ENCODE data around the gene PTGES2.
A peak's percentile ranks its signal among the peaks of the same experiment; 100 is the strongest.

Gene PTGES2

DNA sequence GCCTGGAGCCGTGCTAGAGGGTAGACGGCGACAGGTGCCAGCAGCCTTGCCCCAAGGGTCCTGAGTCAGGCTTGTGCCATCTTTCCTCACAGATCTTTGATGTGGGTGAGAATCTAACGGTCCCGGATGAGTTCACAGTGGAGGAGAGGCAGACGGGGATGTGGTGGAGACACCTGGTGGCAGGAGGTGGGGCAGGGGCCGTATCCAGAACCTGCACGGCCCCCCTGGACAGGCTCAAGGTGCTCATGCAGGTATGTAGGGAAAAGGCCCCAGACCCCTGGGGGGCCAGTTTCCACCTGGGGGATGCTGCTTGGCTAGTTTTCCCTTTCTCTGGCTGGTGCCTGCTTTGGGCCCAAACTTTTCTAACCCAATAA is 24.0 kb downstream of the PTGES2 start:
- TF ChIP-seq, protein P1, sequence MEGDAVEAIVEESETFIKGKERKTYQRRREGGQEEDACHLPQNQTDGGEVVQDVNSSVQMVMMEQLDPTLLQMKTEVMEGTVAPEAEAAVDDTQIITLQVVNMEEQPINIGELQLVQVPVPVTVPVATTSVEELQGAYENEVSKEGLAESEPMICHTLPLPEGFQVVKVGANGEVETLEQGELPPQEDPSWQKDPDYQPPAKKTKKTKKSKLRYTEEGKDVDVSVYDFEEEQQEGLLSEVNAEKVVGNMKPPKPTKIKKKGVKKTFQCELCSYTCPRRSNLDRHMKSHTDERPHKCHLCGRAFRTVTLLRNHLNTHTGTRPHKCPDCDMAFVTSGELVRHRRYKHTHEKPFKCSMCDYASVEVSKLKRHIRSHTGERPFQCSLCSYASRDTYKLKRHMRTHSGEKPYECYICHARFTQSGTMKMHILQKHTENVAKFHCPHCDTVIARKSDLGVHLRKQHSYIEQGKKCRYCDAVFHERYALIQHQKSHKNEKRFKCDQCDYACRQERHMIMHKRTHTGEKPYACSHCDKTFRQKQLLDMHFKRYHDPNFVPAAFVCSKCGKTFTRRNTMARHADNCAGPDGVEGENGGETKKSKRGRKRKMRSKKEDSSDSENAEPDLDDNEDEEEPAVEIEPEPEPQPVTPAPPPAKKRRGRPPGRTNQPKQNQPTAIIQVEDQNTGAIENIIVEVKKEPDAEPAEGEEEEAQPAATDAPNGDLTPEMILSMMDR (IDR thresholded peaks at IDR 0.05), result peak; percentile 23
- Mint-ChIP-seq H3K27ac (peak overlapping the region; percentile 82), H3K27me3 (ENCODE audit: low read depth, poor library complexity) (no peaks in the 10 kb centered on the region), H3K9me3 (no peaks in the 10 kb centered on the region), H3K4me1 (peaks cover 68% of the 10 kb centered on the region), H3K4me3 (no peak overlapping the region), H3K36me3 (ENCODE audit: low read depth) (peaks cover 16% of the 10 kb centered on the region)
- no peak for DNase-seq

DNA sequence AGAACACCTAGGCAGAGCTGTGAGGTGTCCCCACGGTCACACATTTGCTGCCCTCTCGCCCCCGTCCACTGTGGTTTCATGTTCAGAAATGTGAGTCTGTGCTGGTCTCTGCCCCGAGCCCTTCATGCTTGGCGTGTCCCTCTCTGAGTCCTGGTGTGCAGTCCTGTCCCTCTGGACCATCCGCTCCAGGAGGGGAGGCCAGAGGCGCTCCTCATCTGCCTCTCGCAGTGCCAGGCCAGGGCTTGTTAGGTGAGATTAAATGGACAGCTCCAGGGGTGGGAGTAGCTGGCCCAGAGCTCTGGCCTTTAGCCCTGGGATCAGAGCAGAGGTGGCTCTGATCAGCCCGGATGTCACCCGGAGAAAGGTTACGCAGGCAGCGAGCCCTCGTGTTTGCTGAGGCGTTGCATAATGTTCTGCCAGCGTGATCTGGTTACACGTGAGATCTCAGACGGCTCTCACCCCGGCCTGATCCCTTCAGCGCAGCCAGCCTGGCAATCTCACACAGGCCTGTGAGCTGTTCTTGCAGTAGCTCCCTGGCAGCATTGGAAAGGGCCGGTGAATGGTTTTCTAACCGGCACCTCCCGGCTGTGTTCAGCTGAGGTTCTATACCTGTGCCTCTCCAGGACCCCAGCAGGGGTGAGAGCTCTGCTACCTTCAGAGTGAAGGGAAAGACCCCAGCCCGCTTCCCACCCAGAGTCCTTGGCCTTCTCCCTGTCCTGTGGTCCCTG is 24.5 kb downstream of the PTGES2 start:
- TF ChIP-seq, protein P1 (IDR thresholded peaks at IDR 0.05), result no peak
- H3K9me3 Mint-ChIP-seq, result no peaks in the 10 kb centered on the region
- peak overlapping the region; percentile 42 for H3K4me3 Mint-ChIP-seq
- DNase-seq, result peak; percentile 58
- H3K36me3 Mint-ChIP-seq (ENCODE audit: low read depth), result peaks cover 15% of the 10 kb centered on the region
- no peaks in the 10 kb centered on the region for H3K27me3 Mint-ChIP-seq (ENCODE audit: low read depth, poor library complexity)
- peaks cover 69% of the 10 kb centered on the region for H3K4me1 Mint-ChIP-seq
- peak overlapping the region; percentile 82 for H3K27ac Mint-ChIP-seq

DNA sequence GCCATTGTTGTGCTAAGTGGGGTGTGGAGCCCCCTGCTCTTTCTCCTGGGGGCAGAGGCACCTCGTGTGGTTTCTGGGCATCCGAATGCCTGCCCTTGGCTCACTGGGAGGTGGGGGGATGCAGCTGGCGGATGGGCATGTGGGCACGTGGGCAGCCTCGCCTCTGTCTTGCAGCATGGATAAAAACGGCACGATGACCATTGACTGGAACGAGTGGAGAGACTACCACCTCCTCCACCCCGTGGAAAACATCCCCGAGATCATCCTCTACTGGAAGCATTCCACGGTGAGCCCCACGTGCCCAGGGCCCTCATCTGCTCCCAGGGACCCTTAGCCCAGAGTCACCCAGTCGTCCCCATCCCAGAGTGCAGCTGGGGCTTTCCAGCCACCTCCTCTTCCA is 25.3 kb downstream of the PTGES2 start:
- TF ChIP-seq, protein P1 (IDR thresholded peaks at IDR 0.05), result no peak
- peak overlapping the region; percentile 82 for H3K27ac Mint-ChIP-seq

DNA sequence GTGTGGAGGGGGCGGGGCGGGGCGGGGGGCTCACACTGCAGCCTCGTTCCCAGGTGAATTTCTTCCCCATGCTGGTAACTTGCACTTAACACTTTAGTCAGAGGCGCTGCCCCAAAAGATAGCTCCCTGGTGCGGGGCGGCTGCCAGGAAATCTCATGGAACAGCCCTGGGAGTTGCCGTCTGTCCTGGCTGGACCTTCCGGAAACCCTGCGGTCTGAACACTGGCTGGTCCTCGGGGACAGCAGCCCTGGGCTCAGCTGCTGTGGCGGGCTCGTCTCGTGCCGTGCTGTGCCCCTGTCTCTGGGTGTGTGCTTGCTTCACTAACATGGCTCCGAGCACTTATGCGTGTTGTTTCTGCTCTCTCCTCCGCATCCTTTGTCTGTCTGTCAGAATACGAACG is 25.8 kb downstream of the PTGES2 start:
- Mint-ChIP-seq H3K27ac (peak overlapping the region; percentile 80), H3K36me3 (ENCODE audit: low read depth) (peaks cover 10% of the 10 kb centered on the region), H3K9me3 (no peaks in the 10 kb centered on the region), H3K4me1 (peaks cover 78% of the 10 kb centered on the region), H3K27me3 (ENCODE audit: low read depth, poor library complexity) (no peaks in the 10 kb centered on the region), H3K4me3 (peak overlapping the region; percentile 49)
- DNase-seq, result no peak
- TF ChIP-seq, protein P1 (IDR thresholded peaks at IDR 0.05), result no peak

More for the DNA sequence above, 25.3 kb downstream of the PTGES2 start:
- H3K4me3 Mint-ChIP-seq, result peak overlapping the region; percentile 49
- peaks cover 72% of the 10 kb centered on the region for H3K4me1 Mint-ChIP-seq
- H3K27me3 Mint-ChIP-seq (ENCODE audit: low read depth, poor library complexity), result no peaks in the 10 kb centered on the region
- no peaks in the 10 kb centered on the region for H3K9me3 Mint-ChIP-seq
- DNase-seq, result no peak
- H3K36me3 Mint-ChIP-seq (ENCODE audit: low read depth), result peaks cover 10% of the 10 kb centered on the region

DNA sequence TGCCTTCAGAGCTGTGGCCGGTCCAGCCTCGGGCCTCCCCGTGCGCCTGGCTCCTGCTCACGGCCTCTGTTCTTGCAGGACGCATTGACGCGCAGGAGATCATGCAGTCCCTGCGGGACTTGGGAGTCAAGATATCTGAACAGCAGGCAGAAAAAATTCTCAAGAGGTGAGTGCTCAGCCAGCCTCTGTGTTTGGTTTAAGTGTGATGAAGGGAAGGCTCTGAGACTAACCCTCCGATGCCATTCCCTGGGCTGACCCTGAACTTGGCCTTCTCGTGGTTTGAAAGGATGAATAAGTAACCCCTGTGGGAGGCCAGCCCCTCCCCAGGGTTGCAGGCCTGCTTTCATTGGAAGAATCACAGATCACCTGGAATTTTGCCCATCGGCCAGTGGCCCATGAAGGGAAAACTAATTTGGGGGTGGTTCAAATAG is 26.3 kb downstream of the PTGES2 start:
- Mint-ChIP-seq H3K4me1 (peaks cover 82% of the 10 kb centered on the region), H3K36me3 (ENCODE audit: low read depth) (peaks cover 10% of the 10 kb centered on the region), H3K27me3 (ENCODE audit: low read depth, poor library complexity) (no peaks in the 10 kb centered on the region), H3K4me3 (peak overlapping the region; percentile 23), H3K27ac (no peak overlapping the region), H3K9me3 (no peaks in the 10 kb centered on the region)
- no peak for DNase-seq
- TF ChIP-seq, protein P1 (IDR thresholded peaks at IDR 0.05), result no peak

DNA sequence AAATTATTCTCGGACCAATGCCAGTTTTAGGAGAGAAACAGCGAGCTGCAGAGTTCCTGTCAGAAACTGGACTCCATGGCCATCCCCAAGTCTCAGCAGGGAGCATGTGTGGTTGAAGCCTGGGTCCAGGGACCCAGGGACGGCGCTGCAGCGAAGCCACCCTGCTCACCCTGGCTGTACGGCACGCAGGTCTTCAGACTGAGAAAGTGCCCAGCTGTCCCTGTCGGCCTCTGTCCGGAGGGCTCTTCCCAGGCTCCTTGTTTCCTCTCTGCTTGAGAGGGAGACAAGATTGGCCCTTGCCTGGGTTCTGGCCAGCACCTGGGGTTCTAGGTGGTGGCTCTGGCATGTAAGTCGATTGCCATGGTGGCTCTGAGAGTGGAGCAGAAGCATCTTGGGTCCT is 26.9 kb downstream of the PTGES2 start:
- Mint-ChIP-seq H3K27me3 (ENCODE audit: low read depth, poor library complexity) (no peaks in the 10 kb centered on the region), H3K27ac (no peak overlapping the region), H3K4me1 (peaks cover 82% of the 10 kb centered on the region), H3K9me3 (no peaks in the 10 kb centered on the region), H3K36me3 (ENCODE audit: low read depth) (peaks cover 10% of the 10 kb centered on the region), H3K4me3 (no peak overlapping the region)
- no peak for DNase-seq
- TF ChIP-seq, protein P1 (IDR thresholded peaks at IDR 0.05), result no peak
